ENCODE data around the gene KBTBD6. TPM values are rescaled to one million over a fixed set of nuclear protein-coding genes. Genes with fewer than 3 reads are reported as not detected.

The KBTBD6 gene
- total RNA-seq, 2 experiments from 2014 or later: 4.9 to 5.7 TPM

Other genes starting within 250 kb of the KBTBD6 start
- 10 to 100 TPM; 68.9 to 69.4 TPM for gene ELF1, start 113.5 kb downstream of the KBTBD6 start, total RNA-seq
- 10 to 100 TPM; 15.1 to 15.5 TPM for gene WBP4, start 71.3 kb downstream of the KBTBD6 start, total RNA-seq
- 1 to 10 TPM; 2.7 to 2.9 TPM for gene KBTBD7, start 61.8 kb upstream of the KBTBD6 start, total RNA-seq
- 10 to 100 TPM; 18.0 to 19.1 TPM for gene MTRF1, start 130.8 kb upstream of the KBTBD6 start, total RNA-seq
- 10 to 100 TPM; 21.5 to 21.7 TPM for gene NAA16, start 178.5 kb upstream of the KBTBD6 start, total RNA-seq